WTC11 (cell line): Measurements from ENCODE around the gene SLC24A4.

Source experiments
- CREB1 ChIP-seq: sonication (generic); formaldehyde crosslinking; IDR thresholded peaks from 2 replicates; pipeline ENCODE4 v1.8.0; 2023; ENCODE audit warnings: mild to moderate bottlenecking, missing genetic modification reagents
- CTCF ChIP-seq: fragments of 200-600 bp; IDR thresholded peaks from 2 replicates; pipeline ENCODE4 v1.8.0; 2022; ENCODE audit warnings: antibody characterized with exemption
- E2F1 ChIP-seq: sonication (generic); formaldehyde crosslinking; IDR thresholded peaks from 2 replicates; pipeline ENCODE4 v1.8.0; 2022; ENCODE audit warnings: mild to moderate bottlenecking, missing genetic modification reagents
- ELF4 ChIP-seq: sonication (generic); formaldehyde crosslinking; IDR thresholded peaks from 2 replicates; pipeline ENCODE4 v1.8.1; 2022; ENCODE audit warnings: low read depth, mild to moderate bottlenecking, moderate library complexity, missing genetic modification reagents
- KAT7 ChIP-seq: sonication (generic); formaldehyde crosslinking; IDR thresholded peaks from 2 replicates; pipeline ENCODE4 v1.8.1; 2023; ENCODE audit warnings: missing genetic modification reagents, mild to moderate bottlenecking, borderline replicate concordance
- MAX ChIP-seq: sonication (generic); formaldehyde crosslinking; IDR thresholded peaks from 2 replicates; pipeline ENCODE4 v1.8.0; 2022; ENCODE audit warnings: mild to moderate bottlenecking, missing genetic modification reagents
- NFYB ChIP-seq: sonication (generic); formaldehyde crosslinking; conservative IDR thresholded peaks from 2 replicates; pipeline ENCODE4 v1.8.0; 2022; ENCODE audit warnings: low read depth, missing genetic modification reagents
- SP1 ChIP-seq: sonication (generic); formaldehyde crosslinking; conservative IDR thresholded peaks from 2 replicates; pipeline ENCODE4 v1.8.1; 2022; ENCODE audit warnings: missing genetic modification reagents
- ZNF121 ChIP-seq: sonication (generic); formaldehyde crosslinking; IDR thresholded peaks from 2 replicates; pipeline ENCODE4 v1.8.0; 2023; ENCODE audit warnings: missing genetic modification reagents
- ZNF423 ChIP-seq: fragments of 250-450 bp; sonication (Bioruptor Pico); IDR thresholded peaks from 2 replicates; pipeline ENCODE4 v2.1.2; 2022; ENCODE audit warnings: mild to moderate bottlenecking, moderate library complexity
- TF ChIP-seq, protein P1 (sequence below): sonication (generic); formaldehyde crosslinking; conservative IDR thresholded peaks from 2 replicates; pipeline ENCODE4 v1.8.1; 2022; ENCODE audit warnings: mild to moderate bottlenecking, missing genetic modification reagents
- TF ChIP-seq, protein P2 (sequence below): fragments of 250-450 bp; sonication (Bioruptor Pico); IDR thresholded peaks from 2 replicates; pipeline ENCODE4 v2.1.2; 2022; ENCODE audit warnings: mild to moderate bottlenecking, moderate library complexity
- TF ChIP-seq, protein P3 (sequence below): sonication (generic); formaldehyde crosslinking; IDR thresholded peaks from 2 replicates; pipeline ENCODE4 v1.8.1; 2022; ENCODE audit warnings: low read depth, mild to moderate bottlenecking, moderate library complexity, missing genetic modification reagents, borderline replicate concordance

DNA sequence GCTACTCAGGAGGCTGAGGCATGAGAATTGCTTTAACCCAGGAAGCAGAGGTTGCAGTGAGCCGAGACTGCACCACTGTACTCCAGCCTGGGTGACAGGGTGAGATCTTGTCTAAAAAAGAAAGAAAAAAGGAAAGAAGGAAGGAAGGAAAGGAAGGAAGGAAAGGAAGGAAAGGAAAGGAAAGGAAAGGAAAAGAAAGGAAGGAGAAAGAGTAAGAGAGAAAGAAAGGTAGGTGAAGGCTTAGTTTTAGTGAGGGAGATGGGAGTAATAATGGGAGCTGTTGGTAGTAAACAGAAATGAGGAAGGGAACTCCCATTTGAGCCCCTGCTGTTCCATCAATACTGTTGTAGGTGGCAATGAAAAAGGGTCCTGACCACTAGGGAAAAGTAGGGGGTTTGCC is 28.8 kb downstream of the SLC24A4 start:
- TF ChIP-seq, protein P1, sequence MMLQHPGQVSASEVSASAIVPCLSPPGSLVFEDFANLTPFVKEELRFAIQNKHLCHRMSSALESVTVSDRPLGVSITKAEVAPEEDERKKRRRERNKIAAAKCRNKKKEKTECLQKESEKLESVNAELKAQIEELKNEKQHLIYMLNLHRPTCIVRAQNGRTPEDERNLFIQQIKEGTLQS (CRISPR knock-in tag) = no peak
- no peak for TF ChIP-seq CREB1 (CRISPR knock-in tag)
- no peak for TF ChIP-seq E2F1 (CRISPR knock-in tag)
- TF ChIP-seq, protein P2, sequence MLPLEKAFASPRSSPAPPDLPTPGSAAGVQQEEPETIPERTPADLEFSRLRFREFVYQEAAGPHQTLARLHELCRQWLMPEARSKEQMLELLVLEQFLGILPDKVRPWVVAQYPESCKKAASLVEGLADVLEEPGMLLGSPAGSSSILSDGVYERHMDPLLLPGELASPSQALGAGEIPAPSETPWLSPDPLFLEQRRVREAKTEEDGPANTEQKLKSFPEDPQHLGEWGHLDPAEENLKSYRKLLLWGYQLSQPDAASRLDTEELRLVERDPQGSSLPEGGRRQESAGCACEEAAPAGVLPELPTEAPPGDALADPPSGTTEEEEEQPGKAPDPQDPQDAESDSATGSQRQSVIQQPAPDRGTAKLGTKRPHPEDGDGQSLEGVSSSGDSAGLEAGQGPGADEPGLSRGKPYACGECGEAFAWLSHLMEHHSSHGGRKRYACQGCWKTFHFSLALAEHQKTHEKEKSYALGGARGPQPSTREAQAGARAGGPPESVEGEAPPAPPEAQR (CRISPR knock-in tag) = no peak
- no peak for TF ChIP-seq CTCF
- no peak for TF ChIP-seq NFYB (CRISPR knock-in tag)
- no peak for TF ChIP-seq ZNF423 (CRISPR knock-in tag)
- TF ChIP-seq KAT7 (CRISPR knock-in tag) = no peak
- no peak for TF ChIP-seq SP1 (CRISPR knock-in tag)
- no peak for TF ChIP-seq MAX (CRISPR knock-in tag)
- TF ChIP-seq ZNF121 (CRISPR knock-in tag) = no peak
- TF ChIP-seq, protein P3, sequence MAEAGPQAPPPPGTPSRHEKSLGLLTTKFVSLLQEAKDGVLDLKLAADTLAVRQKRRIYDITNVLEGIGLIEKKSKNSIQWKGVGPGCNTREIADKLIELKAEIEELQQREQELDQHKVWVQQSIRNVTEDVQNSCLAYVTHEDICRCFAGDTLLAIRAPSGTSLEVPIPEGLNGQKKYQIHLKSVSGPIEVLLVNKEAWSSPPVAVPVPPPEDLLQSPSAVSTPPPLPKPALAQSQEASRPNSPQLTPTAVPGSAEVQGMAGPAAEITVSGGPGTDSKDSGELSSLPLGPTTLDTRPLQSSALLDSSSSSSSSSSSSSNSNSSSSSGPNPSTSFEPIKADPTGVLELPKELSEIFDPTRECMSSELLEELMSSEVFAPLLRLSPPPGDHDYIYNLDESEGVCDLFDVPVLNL (CRISPR knock-in tag) = no peak
- TF ChIP-seq ELF4 (CRISPR knock-in tag) = no peak
